ENCODE measurements around the gene LARP7. TPM values are rescaled to one million over a fixed set of nuclear protein-coding genes. Genes with fewer than 3 reads are reported as not detected.

The LARP7 gene
- total and polyA plus RNA-seq, 2 of the 8 experiments (the other 6 are each of a cell fraction or from before 2014, with no cell fraction given): 9.3 to 38.3 TPM

GRCh38 chr4:112637552-112637866, 566 bp downstream of the LARP7 start (continued):
- peak; percentile 22 for TF ChIP-seq CHD7 (IDR thresholded peaks at IDR 0.05; ENCODE audit: insufficient replicate concordance, low read length)
- no peak for TF ChIP-seq BACH1 (IDR thresholded peaks at IDR 0.05; ENCODE audit: low read length)
- TF ChIP-seq KDM5A (IDR thresholded peaks at IDR 0.05; ENCODE audit: low read length): peak; percentile 11; the same call in 1 of the 2 replicates
- TF ChIP-seq HDAC6 (IDR thresholded peaks at IDR 0.05; ENCODE audit: low read depth, low read length): no peak
- 0 out of 4 replicates have a peak, but pooled peaks of 1 of the 2 experiments have one; percentile 10 for TF ChIP-seq SIN3A (conservative IDR thresholded peaks at IDR 0.05 in 1 of 2, IDR thresholded peaks at IDR 0.05 in 1 of 2; ENCODE audit: low read depth in 1 of 2, low read length in 2 of 2)

All from H1 (cell line).